GM21619 (cell line): ENCODE data around the gene PRKCA.

Experiments used
- ATAC-seq: cut with Tn5 transposase; IDR thresholded peaks from one replicate; pipeline ENCODE4 v1.9.1; 2021; ENCODE audit not compliant: unreplicated experiment

Gene PRKCA

DNA sequence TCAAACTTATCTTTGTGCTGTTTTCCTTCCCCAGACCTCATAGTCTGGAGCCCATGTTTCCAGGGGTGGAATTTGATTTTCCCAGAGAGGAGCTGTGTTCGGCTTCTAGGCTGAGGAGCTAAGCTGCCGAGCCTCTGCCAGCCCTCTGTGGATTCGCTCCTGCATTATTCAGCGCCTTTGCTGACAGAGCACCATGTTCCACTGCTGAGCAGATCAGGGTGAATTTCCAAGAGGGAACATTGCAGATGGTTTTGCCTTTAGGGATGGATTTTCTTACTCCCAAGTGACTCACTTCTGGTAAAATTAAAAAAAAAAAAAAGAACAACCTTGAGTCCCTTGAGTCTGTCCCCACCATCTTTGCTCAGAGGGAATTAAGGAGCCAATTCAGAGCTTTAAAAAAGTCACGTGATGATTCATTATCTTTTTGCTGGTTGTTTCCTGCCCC lies 229.5 kb downstream of the PRKCA start:
- ATAC-seq = no peak

DNA sequence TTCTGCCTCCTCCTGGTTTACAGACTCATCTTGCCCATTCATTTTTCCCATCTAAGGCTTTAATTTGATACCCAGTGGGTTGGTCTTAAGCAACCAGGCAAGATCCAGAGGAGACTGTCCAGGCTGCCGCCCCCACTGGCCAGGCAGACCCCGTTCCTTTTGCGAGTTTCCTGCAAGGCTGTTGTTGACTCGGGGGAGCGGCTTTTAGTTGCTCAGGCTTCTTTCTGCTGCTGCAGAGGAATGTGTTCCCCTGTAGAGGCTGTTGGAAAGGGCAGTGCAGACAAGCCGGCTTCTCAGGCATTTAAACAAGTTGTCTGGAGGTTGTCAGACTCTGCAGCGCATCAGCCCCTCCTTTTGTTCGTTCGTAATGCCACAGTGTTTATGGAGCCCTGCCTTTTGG lies 231.2 kb downstream of the PRKCA start:
- no peak for ATAC-seq

DNA sequence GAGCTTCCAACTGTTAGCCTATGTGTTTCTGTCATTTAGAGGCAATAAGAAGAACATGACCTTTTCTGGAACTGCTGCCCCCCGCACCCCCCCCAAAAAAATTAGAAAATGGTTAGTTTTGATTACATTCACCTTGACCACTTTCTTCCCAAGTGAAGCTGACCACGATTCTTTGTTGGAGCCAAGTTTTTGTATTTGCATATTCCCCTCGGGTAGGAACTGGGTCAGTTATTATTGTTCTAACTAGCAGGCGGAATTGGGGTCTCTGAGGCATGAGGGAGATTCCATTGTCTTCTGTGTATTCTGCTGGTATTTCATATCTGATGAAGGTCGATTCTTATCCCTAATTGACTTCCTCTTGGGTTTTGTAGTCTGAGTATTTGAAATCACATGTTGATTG lies 231.6 kb downstream of the PRKCA start:
- no peak for ATAC-seq

DNA sequence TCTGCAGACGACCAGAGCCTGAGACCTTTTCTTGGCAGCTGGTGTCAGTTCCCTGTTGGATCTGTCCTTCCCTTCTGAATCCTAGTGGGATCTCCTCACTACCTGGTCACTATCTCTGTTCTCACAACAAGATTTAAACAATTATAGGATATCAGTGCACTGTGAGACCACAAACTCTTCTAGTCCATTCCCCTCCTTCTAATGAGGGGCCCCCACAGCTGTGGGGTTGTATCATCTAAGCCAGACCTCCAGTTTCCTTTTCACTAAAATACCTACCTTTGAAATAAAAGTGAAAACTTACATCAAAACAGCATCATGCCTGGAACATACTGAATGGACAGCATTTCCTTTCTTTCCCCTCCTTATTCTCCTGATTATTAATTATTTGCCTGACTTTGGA lies 233.2 kb downstream of the PRKCA start:
- no peak for ATAC-seq

DNA sequence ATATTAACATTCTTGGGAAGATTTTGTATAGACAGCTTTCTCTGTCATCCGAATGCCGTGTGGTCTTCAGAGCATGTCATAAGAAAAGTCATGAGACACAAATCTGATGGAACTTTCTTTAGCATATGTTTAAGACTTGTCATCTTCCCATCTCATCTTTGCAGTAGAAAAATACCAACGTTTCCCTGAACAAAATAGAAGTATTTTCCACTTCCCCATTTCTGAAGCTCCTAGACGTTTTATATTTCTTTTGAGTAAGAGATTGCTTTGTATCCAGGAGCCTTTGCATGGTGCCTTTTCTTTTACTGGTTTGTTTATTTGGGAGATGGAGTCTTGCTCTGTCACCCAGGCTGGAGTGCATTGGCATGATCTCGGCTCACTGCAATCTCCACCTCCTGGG lies 235.1 kb downstream of the PRKCA start:
- no peak for ATAC-seq

DNA sequence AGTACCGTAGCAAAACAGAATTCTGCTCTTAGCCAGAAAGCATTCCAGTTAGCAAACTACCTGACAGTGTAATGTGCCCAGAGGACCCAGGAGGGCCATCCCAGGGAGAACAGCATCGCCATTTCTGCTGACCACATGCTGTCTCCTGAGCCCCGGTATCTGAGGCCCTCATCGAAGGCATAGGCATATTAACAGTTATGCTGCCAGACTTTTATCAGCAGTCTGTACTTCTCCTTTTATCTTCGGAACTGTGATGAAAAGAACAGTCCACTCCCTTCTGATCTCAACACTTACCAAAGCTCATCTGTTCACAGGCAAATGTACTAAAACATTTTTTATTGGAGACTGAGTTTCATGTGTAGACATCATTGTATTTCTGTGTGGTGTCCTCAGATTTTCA lies 236.4 kb downstream of the PRKCA start:
- ATAC-seq = no peak

DNA sequence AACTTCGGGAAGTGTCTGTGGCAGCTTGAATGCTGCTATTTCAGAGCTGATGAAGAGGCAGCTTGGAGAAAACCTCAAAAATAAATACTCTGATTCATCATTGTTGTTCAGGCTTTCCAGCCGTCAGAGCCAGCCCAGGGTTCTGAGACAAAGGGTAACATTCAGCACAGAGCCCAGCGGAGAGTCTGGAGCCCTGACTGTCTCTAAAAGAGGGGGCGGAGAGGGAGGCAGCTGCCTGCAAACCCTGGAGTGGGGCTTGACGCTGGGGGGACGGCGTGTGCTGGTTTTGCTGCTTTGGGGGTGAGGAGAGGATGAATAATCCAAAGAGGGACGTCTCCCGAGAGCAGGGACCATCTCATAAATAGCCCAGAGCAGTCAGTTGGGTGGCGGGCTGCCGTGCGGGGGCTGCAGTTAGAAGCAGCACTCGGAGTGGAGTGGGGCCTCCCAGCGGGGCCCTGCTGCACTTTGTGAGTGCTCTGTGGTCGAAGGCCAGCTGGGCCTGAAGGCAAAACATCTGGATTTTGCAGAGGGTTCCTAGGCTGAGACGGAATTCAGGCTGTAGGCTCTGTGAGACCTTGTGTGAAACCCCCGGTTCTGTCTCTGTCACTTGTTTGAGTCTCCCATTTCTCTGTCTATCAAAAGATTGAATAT lies 237.8 kb downstream of the PRKCA start:
- ATAC-seq = no peak

DNA sequence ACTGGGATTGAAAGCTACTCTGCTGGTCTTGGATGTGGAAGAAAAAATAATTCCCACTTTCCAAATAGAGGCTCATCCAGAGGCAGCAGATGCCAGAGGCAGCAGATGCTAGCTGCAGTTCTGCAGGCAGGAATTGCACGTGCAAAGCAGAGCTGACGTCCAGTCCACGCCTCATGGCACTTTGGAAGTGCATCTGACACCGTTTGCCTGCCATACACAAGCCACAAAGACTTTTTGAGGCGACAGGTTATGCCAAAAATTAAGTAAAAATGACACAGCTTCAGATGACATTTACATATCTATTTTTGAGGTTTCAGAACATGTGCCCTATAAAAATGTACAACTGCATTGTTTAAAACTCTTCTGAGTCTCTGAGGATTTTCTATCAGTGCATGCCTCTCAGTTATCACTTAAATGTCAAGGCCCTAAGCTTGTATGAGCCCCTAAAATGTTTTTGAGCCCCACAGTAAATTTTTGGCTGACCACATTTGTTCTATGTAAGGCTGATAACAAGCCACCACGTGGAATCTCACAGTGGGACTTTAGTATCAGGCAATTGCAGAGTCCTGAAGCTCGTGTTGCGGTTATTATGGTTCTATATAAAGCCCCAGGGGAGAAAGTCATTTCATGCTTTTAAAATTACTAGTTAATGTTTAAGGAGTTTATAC lies 239.2 kb downstream of the PRKCA start:
- peak; percentile 82 for ATAC-seq

DNA sequence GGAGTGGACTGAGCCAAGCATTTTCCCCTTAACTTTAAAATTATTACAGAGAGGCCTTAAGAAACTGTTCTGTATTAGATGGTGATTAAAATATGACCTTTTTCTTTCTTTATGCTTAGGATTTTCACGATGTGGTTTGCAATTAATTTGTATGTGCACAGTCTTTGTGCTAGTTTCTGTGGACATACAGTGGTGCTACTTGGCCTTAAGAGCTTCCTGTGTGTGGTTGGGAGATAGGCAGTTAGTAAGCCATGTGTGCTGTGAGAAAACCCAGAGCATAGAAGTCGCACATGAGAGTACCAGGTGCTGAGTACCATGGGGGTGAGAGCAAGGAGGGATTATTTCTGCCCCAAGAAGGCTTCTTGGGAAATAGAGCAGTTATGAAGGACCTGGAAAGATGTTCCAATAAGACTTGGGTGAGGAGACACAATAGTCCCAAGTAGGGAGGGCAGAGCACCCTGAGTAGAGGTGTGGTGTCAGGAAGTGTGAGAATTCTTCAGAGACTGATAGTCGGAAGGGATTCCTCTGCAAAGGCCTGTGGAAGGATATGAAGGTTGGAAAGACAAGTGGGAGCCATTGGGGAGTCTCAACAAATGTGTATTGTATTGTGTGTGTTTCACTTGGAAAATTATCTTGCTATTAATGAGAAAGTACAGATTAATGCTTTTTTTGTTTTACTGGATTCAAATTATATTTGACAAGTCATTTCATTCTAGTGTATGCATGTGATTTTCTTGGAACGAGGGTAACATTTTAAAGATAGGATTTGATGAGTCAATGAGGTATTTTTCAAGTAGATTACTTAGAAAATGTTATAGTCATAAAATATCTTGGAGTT lies 239.9 kb downstream of the PRKCA start:
- ATAC-seq = peak; percentile 94

DNA sequence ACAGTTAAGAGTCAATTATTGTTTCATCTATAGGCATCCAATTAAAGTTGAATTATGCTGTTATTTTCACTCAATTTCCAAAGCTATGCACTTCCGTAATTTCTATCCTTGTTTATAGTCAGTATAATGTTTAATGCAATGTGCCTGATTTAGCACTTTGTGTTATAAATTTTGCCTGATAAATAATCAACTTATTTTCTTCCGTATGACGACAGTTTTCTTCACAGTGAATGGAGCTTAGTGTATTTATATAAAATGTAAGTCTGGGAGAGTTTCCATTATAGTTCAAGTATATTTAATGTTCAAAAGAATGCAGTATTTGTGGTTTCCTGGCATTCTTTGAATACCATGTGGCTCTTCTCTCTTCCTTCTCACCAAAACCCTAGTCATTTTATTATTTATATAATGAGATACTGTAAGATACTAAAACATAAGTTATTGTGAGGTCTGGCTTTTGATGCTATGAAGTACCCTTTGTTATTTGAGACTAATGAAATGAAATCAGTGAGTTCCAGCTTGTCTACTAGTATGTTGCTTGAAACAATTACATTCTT lies 240.6 kb downstream of the PRKCA start:
- no peak for ATAC-seq

DNA sequence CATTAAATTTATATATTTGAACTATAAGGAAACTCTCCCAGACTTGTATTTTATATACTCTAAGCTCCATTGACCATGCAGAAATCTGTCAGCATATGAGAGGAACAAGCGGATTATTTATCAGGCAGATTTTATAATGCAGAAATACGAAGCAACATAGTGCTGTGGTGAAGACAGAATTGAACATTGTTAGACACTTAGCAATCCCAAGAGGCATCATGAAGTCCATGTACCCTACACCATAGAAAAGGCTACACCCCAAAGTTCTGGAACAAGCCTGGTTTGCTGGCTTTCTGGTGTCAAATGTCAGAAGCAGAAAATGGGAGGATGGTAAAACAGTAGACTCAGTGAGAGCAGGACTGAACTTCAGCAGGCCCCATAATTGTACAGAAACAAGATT lies 241.1 kb downstream of the PRKCA start:
- no peak for ATAC-seq

DNA sequence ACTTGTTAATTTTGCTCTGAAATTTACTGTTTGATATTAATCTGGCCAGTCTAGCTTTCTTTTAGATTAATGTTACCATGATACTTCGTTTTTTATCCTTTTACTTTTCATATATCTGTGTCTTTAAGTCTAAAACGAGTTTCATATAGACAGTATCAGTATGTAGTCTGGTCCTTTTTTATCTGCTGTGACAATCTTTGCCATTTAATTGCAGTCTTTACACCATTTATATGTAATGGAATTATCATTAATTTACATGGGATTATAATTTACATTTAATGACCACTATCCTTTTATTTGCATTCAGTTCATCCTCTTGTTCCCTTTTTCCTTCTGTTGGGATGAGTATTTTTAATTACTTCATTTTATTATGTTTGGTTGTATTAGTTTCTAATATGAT lies 243.5 kb downstream of the PRKCA start:
- no peak for ATAC-seq

DNA sequence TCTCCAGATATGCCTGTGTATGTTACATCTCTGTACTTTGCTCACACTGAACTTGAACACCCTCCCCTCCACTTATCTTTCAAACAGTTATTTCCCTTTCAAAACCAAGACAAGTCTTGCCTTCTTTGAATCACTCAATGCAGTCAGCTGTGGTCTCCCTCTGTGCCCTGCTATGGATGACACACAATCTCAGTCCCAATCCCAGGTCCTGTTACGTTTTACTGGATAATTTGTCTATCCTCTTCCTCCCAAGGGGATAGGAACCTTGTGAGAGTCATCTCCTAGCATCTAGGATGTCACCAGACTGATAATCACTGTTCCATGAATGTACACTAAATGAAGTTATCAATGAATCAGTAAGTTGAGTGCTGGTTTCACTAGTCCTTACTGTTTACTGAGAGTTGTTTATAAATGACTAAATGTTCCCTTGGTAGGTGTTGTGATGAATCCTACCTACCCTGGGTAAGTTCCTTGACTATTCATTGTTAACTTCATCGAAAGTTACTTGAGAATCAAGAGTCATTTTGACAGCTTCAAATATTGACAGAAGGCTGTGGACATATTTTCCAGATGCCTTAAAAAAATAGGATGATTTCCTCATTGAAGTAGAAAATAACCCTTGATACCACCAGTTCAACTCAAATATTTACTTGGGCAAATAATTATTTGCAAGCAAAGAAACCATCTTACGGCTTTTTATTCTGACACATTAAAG lies 244.9 kb downstream of the PRKCA start:
- no peak for ATAC-seq

DNA sequence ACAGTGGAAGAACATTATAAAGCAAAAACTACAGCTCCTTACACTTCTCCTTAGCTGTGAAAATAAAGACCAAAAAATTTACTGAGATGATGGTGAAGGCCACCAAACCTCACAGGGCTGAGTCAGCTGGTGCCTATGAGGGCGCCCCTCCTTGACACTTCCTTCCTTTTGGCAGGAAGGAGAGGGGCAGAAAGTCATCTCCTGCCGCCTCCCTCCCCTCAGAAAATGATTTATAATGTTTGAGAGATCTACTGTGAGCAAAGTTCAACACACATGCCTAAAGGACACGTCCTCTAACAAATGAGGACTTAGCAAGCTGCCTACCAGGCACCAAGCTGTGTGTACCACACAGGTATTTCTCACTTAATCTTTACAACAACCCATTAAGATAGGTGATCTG lies 245.7 kb downstream of the PRKCA start:
- ATAC-seq = no peak

DNA sequence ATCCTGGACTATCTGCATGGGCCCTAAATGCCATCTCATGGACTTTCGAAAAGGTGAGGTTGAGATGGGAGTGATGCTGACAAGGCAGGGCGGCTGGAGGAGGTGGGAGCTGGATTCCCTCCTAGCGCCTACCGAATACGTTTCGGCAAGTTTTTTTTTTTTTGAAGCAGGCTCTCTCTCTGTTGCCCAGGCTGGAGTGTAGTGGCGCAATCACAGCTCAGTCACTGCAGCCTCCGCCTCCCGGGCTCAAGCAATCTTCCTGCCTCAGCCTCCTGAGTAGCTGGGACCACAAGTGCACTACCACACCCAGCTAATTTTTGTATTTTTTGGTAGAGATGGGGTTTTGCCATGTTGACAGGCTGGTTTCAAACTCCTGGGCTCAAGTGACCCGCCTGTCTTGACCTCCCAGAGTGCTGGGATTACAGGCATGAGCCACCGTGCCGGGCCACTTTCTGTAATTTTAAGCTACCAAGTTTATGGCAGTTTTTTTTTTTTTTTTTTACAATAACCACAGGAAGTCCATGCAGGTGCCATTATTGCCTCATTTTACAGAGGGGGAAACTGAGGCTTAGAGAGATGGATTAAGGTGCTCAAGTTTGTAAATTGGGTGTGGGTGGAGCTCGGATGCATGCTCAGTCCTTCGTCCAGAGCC lies 246.4 kb downstream of the PRKCA start:
- no peak for ATAC-seq

DNA sequence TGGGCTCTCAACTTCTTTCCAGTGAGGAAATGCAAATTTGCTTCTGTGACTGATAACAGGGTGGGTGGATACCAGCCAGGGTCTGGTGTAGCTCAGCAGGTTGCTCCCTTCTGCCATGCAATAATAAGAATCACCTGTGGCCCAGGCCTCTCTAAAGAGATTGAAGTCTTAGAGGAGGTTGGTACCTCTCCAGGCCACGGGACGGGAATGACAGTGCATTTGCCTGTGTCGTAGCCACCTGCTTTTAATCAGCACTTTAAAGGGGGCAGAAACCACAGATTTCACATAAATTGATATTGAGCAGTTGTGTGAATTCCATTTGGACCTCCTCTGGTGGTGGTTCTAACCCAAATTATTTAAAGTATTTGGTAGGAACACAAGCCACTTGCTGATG lies 246.9 kb downstream of the PRKCA start:
- no peak for ATAC-seq

DNA sequence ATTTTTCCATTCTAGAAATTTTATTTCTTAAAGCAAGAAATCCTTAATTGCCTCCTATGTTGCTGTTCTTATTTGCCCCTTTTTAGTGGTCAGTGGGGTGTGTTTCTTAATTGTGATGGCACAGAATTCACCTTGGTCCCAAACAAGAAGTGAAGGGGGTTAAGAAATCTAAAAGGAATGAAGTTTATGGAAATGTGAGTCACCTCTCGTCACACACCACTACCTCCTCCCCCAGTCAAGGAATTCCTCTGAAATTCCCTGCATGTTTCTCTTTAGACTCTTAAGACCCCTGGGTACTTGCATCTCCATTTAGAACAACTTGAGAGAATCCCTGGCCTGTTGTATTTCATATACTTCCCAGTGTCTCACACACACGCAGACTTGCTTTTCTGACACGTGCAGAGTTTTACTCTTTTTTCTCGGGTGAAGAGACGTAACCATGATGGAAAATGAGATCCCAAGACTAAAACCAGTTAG lies 247.4 kb downstream of the PRKCA start:
- no peak for ATAC-seq

DNA sequence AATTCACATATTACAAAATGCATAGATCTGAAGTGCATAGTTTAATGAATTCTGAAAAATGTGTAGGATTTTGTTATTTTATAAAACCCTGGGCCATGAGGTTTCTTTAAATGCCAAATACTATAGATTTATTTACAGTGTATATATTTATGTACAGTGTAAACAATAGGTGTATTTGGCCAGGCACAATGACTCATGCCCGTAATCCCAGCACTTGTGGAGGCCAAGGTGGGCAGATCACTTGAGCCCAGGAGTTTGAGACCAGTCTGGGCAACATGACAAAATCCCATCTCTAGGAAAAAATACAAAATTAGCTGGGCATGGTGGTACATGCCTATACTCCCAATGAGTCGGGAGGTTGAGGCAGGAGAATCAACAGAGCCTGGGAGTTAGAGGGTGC lies 249.4 kb downstream of the PRKCA start:
- ATAC-seq = no peak

DNA sequence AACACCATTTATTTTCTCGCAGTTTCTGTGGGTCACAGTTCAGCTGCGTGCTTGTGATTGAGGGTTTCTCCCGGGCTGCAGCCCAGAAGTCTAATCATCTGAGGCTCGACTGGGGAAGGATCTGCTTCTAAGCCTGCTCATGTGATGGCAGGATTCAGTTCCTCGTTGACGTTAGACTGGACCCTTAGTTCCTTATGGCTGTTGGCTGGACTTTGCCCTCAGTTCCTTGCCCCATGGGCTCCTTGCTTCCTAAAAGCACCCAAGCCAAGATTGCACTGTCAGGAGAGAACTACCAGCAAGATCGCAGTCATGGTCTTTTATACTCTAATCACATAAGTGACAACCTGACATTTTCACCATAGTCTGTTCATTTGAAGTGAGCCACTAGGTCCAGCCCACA lies 250.0 kb downstream of the PRKCA start:
- no peak for ATAC-seq

DNA sequence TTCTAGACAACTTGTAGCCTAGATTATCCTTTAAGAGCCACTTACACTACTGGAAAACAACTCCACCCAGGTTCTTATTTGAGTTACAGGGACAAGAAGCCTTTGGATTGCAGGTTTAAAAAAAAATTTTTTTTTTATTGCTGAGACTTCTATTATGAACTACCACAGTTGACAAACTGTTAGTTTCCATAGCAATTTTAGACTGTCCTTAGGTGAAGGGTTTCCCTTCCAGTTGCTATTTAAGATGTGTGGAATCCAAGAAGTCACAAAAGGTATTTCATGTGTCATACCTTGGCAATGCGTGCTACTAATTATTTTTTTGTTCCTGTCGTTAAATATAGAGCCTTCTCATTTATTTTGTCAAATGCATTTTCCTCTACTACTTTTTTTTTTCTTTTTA lies 253.2 kb downstream of the PRKCA start:
- ATAC-seq = no peak

DNA sequence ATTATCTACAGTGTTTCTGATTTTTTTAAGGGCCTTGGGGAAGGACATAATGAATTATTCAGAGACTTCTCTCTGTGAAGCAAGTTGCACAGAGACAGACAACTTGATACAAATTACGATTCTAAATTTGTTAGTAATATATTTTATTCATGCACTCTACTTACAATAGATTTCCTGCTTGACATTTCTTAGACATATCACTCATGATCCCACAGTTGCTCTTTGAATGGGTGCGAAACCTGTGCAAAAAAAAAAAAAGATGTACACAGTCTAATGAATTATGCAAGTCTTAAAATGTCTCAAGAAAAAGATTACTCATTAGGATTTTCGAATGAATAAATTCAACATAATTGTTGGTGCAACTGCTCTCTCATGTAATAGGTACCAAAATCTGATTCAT lies 254.8 kb downstream of the PRKCA start:
- ATAC-seq = no peak
